HG03457 (cell line): ENCODE results near the gene ATXN7L1.
"Not testable (repeated sequence)": the region's sequence is repeated elsewhere in the genome, so short reads cannot be mapped to it uniquely, and the experiment has no call there.

Experiments
- ATAC-seq: cut with Tn5 transposase; IDR thresholded peaks from one replicate; pipeline ENCODE4 v1.9.1; 2021; ENCODE audit warnings: moderate number of reproducible peaks; ENCODE audit not compliant: unreplicated experiment

The ATXN7L1 gene

GRCh38 chr7:105890290-105890997 lies 14.0 kb upstream of the ATXN7L1 start:
- ATAC-seq: no peak

GRCh38 chr7:105887569-105888189 lies 11.3 kb upstream of the ATXN7L1 start:
- no peak for ATAC-seq

GRCh38 chr7:105886776-105887175 lies 10.4 kb upstream of the ATXN7L1 start:
- ATAC-seq: no peak

DNA sequence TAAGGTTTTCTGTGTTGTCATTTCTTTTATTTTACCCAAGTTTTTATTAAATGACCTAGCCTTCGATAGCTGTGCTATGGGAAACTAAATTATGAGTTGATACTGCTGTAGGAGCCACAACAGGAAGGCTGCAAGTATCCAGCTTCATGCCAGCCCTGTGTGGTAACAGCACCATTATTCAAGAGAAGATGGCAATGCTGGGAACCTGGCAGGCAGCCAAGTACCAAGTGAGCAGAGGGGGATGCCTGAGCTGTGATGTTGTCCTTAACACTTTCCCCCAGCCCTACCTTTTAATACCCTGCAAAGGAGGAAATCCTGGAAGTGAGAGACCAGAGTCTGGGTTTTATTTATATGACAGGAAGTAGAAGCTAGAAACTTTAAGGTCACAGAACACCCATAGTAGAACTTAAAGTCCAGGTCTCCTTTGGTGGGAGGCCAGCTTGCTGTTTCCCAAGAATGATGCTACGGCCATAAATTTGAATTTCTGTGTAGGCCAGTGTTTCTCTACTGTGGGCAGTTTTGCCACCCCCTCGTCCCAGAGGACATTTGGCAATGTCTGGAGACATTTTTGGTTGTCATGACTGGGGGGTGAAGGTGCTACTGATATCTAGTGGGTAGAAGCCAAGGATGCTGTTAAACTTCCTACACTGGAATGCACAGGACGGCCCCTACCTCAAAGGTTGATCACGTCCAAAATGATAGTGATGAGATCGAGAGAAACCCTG lies 9.2 kb upstream of the ATXN7L1 start:
- ATAC-seq: no peak

DNA sequence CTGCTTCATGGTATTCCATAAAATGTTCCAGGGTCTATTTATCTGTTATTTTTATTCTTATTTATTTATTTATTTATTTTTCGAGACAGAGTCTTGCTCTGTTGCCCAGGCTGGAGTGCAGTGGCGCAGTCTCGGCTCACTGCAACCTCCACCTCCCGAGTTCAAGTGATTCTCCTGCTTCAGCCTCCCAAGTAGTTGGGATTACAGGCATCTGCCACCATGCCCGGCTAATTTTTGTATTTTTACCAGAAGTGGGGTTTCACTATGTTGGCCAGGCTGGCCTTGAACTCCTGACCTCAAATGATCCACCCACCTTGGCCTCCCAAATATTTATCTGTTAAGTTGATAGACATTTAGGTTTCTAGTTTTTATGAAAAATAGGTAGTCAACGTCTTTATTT lies 6.8 kb upstream of the ATXN7L1 start:
- ATAC-seq: not testable (repeated sequence)

- ATAC-seq: no peak
Observed at GRCh38 chr7:105881439-105881838, 5.0 kb upstream of the ATXN7L1 start.

DNA sequence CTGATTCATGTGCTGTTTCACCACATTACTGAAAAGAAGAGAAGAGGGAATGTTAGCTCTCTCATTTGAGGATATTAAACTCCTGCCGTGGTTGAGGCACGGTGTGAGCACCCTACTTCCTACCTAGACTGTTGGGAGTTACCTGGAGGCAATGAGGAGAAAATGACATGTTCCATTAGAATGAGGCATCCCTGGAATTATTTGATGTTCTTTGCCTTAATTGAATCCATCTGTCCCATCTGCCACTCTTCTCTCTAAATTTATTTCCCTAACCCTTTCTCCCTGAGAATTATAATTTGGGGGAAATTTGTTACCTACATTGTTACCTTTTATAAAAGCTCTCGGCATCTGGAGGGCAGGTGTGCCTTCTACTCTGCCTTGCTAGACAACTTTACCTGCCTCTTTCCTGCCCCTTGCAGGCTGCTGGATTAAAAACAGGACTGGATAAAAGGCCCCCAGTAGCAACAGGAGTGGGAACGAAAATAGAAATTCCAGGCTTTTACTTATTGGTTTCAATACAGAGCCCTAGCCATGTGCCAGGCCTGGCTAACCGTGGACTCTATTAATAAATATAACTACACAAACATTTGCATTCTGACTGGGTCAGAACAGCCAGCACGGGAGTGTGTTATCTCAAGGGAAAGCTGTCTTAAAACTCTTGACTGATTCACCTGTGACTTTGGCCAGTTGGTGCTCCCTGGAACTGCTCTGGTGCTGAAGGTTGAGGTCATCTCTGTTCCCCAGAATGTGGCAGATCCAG lies 4.4 kb upstream of the ATXN7L1 start:
- no peak for ATAC-seq

DNA sequence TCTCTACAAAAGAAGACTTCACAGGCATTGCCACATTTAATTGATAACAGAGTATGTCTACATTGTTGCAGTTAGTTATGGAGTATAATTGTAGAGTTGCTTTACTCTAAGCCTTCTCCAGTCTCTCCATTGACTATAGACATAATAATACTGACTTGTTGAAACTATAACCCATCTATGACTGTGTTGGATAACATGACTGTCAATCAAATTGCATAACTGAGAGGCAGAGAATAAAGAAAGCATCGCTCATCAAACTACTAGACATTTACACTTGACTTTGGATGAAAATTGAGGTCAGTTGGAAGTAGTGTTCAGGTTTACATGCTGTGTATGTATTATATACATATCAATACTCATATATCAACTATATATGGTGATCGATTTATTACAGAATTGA lies 3.4 kb upstream of the ATXN7L1 start:
- ATAC-seq: no peak

DNA sequence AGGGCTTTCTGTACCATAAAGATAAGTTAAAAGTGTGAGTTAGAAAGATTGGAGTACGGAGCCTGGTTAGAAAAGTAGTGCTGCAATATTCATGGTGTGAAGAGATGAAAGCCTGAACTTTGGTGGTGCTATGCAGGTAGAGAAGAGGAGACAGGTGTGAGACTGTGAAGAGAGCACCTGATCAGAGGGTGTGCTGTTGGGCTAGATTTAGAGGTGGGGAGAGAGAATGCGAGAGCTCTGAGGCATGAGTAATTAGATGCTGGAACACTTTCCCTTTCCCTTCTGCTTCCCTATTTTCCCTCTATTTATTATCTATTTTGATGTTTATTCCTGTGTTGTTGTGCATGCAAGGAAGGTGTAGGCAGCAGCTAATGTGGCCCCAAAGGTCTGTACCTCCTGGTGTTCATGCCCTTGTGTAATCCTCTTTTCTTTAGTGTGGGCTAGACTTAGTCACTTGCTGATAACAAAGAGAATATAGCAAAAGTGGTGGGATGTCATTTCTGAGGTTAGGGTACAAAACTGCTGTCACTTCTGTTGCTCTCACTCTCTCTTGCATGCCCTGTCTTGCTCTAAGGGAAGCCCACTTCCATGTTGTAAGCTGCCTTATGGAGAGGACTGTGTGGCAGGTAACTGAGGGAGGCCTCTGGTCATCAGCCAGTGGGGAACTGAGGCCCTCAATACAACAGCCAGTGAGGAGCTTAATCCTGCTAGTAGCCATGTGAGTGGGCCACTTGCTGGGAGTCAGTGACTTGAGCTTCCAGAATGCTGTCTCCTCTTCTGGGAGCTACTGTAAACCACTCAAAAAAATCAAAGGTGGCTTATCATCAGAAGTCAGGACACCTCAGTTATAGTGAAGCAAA lies 2.6 kb upstream of the ATXN7L1 start:
- ATAC-seq: no peak

DNA sequence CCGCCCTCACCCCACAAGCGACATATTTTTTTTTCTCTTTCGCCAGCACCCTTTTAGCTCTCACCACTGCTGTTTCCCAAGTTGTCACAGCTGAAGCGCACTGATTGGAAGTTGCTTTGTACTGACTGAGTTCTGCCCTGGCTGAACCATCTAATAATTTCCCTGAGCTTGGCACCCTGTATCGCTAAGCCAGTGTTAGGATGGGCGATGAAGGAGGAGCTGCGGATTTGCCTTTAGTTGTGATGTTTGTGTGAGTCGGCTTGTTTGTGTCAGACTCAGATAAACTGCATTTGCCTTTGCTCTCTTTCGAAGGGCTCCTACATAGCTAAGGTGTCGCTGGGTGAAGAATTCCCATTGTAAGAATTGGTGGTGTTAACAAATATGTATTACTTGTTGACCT lies 1.3 kb upstream of the ATXN7L1 start:
- no peak for ATAC-seq

- ATAC-seq: no peak
Observed at GRCh38 chr7:105876964-105877601, 684 bp upstream of the ATXN7L1 start.

- ATAC-seq: no peak
Observed at GRCh38 chr7:105875505-105875904, 894 bp downstream of the ATXN7L1 start.

DNA sequence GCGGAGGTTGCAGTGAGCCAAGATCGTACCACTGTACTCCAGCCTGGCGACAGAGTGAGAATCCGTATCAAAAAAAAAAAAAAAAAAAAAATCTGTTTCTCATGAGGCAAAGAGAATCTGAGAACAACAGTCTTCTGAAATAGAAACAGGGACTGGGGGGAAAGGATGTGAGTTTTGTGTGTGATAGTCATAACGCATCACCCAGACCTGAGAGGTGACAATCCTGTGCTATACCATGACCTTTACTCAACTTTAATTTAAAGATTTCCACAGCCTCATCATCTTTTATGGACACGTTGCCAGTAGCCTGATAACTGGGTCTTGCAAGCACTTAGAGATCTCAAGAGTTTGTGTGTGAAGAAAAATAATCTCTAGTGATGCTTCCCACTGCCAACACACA lies 2.3 kb downstream of the ATXN7L1 start:
- ATAC-seq: no peak

GRCh38 chr7:105872491-105872890 lies 3.9 kb downstream of the ATXN7L1 start:
- ATAC-seq: no peak

GRCh38 chr7:105871142-105871541 lies 5.3 kb downstream of the ATXN7L1 start:
- no peak for ATAC-seq

- ATAC-seq: no peak
Observed at GRCh38 chr7:105866102-105866801, 10.1 kb downstream of the ATXN7L1 start.

DNA sequence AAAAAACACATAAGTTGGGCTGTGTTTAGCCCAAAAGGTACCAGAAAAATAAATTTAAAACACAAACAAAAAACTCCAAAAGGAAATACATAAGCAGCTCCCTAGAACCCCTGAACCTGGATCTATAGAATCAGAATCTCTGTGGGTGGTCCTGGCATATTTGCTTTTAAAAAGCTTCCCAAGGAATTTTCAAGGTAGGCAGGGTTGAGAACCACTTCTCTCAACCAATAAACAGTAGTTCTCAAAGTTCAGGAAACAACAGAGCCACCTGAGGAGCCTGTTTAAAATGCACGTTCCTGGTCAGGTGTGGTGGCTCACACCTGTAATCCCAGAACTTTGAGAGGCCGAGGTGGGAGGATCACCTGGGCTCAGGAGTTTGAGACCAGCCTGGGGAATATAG lies 12.5 kb downstream of the ATXN7L1 start:
- no peak for ATAC-seq

- ATAC-seq: no peak
Observed at GRCh38 chr7:105862770-105863169, 13.6 kb downstream of the ATXN7L1 start.

- ATAC-seq: no peak
Observed at GRCh38 chr7:105862276-105862675, 14.1 kb downstream of the ATXN7L1 start.
